GM18499 (cell line): ENCODE measurements around the gene PRICKLE3.
A peak's percentile ranks its signal among the peaks of the same experiment; 100 is the strongest.
"Not testable (repeated sequence)": the region's sequence is repeated elsewhere in the genome, so short reads cannot be mapped to it uniquely, and the experiment has no call there.

ENCODE experiments used
- ATAC-seq: cut with Tn5 transposase; IDR thresholded peaks from one replicate; pipeline ENCODE4 v1.9.1; 2021; ENCODE audit warnings: moderate number of reproducible peaks; ENCODE audit not compliant: insufficient read depth, unreplicated experiment

The PRICKLE3 gene

DNA sequence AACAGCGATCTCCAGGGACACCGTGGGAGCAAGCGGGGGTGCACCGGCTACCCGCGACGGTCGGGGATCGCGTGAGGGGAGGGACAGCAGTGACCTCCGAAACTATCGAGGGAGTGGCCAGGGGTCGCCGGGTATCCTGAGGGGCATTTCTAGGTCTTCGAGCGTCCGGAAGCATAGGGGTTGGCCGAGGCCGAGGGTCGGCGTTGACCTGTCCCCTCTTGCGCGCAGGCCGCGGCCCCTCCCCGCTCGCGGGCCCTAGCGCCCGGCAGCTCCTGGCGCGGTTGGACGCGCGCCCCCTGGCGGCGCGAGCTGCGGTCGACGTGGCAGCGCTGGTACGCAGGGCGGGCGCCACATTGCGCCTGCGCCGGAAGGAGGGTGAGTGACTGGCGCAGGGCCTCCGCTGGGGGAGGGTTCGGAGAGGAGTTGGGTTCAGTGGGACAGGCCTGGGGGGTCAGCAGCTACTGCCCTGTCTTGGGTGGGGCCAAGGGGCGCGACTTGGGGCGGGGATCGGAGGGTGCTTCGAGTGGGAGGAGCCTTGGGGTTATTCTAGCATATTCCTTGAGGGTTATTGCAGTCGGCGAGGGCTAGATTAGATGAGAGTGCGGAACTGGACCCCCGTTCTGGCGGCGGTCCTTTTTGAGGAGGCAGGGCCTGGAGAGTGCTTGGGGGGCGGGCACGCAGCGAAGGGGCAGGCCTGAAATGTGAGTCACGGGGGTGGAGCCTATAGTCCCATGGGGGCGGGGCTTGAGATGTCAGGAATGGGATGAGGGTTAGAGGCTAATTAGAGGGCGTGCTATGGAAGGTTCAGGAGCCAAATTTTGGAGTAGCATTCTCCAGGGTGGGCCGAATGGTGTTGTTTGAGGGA lies 22.4 kb downstream of the PRICKLE3 start:
- no peak for ATAC-seq

DNA sequence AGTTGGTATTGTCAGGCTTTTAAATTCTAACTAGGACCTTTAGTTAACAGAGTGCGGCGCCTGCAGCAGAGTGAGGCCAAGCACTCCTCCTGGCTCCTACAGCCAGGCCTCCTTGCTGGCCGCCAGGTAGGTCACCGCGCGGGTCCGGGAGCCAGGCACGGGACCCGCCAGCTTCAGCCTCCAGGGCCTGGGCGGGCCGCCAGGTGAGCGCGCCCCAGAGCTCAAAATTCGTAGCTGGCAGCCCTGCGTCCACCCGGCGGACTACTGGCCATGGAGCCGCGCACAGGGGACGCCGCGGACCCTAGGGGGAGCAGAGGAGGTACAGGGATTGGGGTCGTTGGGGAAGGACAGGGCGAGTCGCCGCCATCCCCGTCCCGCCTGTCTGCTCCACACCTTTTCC lies 23.6 kb downstream of the PRICKLE3 start, which contains the start of gene MAGIX:
Gene MAGIX, plus strand, starts transcription at position 139 of the 400 bp plus-strand sequence. Its CDS starts 132 bp downstream, at position 271.
- ATAC-seq: no peak

DNA sequence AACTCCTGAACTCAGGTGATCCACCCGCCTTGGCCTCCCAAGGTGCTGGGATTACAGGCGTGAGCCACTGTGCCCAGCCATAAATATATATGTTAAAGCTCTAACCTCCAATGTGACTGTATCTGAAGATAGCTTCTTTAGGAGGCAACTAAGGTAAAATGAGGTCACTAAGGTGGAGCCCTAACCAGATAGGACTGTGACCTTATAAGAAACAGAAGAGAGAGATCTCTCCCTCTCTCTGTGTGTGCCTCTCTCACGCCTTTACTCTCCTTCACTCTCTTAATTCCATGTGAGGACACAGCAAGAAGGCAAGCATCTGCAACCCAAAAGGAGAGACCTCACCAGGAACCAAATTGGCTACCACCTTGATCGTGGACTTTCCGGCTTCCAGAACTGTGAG lies 24.5 kb downstream of the PRICKLE3 start:
- ATAC-seq: no peak

DNA sequence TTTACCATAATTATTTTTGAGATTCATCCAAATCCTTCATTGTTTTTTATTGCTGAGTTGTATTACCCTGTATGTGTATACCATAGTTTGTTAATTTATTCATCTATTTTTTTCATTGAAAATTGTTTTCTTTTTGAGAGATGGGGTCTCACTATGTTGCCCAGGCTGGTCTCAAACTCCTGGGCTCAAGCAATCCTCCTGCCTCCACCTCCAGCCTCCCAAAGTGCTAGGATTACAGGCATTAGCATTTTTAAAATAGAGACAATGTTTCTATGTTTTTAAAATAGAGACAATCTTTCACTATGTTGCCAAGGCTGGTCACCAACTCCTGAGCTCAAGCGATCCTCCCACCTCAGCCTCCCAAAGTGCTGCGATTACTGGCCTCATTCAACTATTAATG lies 25.3 kb downstream of the PRICKLE3 start:
- no peak for ATAC-seq

DNA sequence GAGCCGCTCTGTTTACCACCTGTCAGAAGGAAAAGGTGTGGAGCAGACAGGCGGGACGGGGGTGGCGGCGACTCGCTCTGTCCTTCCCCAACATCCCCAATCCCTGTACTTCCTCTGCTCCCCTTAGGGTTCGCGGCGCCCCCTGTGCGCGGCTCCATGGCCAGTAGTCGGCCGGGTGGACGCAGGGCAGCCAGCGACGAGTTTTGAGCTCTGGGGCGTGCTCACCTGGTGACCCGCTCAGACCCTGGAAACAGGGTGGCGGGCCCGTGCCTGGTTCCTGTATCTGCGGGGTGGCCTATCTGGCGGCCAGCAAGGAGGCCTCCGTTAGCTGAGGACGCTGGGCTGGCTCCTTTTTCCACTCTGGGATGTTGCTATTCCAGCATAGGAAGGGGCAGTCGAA lies 29.0 kb downstream of the PRICKLE3 start:
- no peak for ATAC-seq

DNA sequence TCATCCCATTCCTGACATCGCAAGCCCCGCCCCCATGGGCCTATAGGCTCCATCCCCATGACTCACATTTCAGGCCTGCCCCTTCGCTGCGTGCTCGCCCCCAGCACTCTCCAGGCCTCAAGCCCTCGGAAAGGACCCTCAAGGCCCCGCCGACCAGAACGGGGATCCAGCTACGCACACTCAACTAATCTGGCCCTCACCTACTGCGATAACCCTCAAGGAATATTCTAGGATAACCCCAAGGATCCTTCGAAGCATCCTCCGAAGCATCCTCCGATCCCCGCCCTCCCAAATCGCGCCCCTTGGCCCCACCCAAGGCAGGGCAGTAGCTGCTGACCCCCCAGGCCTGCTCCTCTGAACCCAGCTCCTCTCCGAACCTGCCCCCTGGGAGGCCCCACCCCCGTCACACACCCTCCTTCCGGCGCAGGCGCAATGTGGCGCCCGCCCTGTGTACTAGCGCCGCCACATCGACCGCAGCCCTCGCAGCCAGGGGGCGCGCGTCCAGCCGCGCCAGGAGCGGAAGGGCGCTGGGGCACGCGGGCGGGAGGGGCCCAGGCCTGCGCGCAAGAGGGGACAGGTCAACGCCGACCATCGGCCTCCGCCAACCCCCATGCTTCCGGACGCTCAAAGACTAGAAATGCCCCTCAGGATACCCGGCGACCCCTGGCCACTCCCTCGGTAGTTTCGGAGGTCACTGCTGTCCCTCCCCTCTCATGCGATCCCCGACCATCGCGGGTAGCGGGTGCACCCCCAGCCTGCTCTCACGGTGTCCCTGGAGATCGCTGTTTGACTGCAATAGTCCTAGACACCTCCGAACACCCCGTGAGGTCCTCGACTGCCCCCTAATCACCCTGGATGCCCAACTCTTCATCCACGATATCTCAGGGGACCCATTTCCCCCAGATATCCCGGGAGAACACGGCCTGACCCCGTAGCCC lies 30.0 kb downstream of the PRICKLE3 start:
- ATAC-seq: peak; percentile 68

DNA sequence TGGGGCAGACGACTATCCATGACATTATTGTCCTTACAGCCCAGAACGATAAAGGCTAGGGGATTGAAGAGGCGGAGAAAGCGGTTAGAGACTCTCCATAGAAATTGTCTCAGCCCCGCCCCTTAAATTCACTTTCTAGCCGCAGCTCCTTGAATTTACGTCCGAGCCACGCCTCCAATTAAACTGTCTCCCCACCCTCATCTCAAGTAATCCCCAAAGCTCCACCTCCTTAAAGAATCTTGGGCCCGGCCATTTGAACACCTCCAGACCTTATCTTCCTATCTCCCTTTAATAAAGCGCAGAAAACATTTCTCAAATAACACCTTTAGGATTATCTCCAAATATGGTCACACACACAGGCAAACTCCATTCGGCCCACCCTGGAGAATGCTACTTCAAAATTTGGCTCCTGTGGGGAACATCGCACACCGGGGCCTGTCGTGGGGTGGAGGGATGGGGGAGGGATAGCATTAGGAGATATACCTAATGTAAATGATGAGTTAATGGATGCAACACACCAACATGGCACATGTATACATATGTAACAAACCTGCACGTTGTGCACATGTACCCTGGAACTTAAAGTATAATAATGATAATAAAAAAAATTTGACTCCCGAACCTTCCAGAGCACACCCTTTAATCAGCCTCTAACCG lies 30.8 kb downstream of the PRICKLE3 start:
- peak; percentile 7 for ATAC-seq

DNA sequence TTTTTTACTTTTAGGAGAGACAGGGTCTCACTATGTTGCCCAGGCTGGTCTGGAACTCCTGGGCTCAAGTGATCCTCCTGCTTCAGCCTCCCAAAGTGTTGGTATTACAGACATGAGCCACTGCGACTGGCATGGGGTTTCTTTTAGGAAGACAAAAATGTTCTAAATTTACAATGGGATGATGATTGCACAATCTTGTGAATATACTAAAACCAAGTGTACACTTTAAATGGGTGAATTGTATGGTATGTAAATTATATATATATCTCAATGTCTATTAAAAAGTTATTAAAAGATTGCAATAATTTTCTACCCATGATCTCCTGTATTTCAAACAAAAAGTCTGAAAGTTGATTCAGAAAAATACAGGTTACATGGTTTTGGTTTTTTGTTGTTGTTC lies 32.7 kb downstream of the PRICKLE3 start:
- no peak for ATAC-seq

DNA sequence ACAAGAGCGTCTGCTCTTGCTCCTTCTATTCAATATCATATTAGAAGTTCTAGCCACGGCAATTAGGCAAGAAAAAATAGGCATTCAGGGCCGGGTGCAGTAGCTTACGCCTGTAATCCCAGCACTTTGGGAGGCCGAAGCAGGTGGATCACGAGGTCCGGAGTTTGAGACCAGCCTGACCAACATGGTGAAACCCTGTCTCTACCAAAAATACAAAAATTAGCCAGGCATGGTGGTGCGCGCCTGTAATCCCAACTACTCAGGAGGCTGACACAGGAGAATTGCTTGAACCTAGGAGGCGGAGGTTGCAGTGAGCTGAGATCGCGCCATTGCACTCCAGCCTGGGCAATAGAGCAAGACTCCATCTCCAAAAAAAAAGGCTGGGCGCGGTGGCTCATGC lies 36.9 kb downstream of the PRICKLE3 start:
- not testable (repeated sequence) for ATAC-seq

DNA sequence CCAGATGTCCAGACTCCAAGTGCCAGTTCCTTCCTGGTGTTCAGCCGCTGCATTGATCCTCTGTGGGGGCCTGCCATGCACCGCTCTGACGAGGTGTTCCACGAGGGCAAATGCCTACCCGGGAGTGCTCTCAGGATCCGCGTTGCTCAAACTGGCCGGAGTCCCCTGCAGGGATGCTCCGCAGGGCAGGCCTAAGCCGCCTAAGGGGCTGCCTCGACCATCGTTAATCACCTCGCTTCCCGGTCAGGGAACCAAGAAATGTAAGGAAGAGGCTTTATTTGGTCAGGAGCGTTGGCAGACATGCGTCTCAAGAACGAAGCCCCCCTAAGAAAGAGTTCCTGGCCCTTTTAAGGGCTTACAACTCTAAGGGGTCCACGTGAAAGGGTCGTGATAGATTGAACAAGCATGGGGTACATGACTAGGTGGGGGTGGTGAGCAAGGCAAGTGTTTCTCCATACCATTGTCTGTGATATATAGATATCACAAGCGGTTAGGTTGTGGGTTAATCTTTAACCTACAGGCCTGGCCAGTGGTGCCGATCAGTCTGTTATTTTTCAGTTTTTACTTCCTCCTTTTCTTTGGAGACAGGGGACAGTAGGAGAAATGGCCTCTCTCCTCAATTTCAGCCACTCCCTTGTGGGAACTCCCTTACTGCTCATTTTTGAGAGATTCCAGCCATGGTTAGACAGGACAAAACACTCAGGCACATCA lies 37.6 kb downstream of the PRICKLE3 start:
- ATAC-seq: not testable (repeated sequence)

DNA sequence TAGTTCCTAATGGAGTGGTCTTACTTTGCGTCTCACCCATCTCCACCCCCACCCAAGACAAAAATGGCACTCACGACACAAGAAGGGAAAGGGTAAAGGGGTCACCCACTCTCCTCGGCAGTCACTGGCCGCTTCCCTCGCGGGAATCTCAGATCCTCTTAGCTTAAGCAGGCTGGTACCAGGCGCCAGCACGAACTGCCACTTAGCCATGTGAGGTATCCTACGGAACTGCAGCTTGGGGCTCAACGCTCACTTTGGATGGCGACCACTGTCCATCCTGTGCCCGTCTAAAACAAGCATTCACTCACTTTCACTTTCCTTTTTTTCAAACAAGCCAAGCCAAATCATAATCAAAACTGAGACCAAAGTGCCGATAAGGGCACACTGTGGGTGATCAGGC lies 38.2 kb downstream of the PRICKLE3 start:
- ATAC-seq: no peak

DNA sequence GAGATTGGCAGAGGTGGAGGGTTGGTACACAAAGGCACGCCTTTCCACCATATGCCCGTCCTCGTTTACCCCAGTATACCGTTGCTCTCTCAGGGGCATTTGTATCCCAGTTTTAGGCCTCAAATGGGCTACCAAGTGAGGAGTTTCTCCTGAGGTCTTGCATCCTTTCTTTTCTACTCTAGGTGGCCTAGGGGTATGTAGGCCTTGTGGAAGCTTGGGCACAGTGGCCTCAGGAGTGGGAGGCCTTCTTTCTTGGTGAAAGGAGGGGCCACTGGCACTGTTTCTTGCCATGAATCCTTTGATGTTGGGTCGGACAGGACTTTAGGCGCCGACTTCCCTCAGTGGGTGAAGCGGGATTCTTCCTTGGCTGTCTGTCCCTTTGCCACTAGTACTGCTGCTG lies 38.9 kb downstream of the PRICKLE3 start:
- ATAC-seq: no peak

DNA sequence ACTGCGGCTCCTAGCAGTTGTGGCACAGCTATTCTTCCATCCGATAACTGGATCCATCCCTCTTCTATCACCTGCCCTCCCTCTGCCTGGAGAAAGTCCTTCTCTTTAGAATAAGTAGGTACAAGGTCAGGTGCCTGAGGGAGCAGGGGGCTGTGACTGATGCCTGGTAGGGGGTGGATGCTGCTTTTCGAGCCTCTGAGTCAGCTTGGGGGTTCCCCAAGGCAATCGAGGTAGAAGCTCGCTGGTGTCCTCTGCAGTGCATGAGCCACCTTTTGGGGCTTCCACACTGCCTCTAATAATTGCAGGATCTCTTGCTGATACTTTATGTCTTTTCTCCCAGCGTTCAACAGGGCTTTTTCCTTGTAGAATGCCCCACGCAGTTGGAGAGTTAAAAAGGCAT lies 43.0 kb downstream of the PRICKLE3 start:
- ATAC-seq: not testable (repeated sequence)

DNA sequence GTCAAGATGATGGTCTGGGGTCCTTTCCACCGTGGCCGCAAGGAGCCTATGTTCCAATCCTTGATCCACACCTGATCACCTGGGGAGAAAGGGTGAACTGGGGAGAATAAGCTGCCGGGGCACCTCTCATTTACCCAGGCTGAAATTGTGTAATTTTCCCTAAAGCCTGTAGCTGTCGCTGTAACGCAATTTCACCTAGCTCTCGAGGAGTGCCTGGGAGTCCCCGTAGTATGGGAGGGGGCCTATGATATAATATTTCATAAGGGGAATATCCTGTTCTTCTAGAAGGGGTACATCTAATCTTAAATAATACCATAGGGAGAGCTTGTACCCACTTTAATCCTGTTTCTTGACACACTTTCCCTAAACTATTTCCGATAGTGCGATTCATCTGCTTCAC lies 43.9 kb downstream of the PRICKLE3 start:
- not testable (repeated sequence) for ATAC-seq

DNA sequence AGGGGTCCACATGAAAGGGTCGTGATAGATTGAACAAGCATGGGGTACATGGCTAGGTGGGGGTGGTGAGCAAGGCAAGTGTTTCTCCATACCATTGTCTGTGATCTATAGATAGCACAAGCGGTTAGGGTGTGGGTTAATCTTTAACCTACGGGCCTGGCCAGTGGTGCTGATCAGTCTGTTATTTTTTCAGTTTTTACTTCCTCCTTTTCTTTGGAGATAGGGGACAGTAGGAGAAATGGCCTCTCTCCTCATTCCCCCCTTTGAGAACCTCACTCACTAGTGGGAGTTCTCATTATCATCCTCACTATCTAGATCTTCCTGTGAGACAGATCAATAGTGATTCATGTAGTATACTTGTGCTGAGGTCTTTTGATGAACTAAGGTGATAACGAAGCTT lies 46.5 kb downstream of the PRICKLE3 start:
- no peak for ATAC-seq

DNA sequence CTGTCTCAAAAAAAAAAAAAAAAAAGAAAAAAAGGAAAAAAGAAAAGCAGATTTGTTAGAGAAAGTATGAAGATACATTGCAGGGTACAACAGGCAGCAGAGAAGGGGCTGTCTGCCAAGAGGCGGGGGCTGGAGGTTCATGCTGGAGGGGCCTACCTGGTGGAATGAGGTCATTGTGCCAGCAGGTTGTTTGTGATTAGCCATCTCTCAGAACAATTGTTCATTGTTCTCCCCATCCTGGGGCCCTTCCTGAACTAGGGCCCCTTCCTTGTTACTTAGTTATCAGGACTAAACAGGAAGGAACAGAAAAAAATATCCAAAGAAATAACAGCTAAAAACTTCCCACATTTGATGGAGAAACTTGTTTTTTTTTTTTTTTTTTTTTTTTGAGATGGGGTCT lies 48.7 kb downstream of the PRICKLE3 start:
- ATAC-seq: no peak

DNA sequence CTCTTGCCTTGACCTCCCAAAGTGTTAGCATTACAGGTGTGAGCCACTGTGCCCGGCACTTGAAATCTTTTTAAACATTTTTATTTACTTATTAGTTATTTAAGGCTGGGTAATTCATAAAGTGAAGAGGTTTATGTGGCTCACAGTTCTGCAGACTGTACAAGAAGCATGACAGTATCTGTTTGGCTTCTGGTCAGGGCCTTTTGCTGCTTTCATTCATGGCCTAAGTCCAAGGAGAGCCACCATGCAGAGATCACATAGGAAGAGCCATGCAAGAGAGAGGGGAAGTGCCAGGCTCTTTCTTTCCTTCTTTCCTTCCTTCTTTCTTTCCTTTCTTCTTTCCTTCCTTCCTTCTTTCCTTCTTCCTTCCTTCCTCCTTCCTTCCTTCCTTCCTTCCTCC lies 52.4 kb downstream of the PRICKLE3 start:
- no peak for ATAC-seq

DNA sequence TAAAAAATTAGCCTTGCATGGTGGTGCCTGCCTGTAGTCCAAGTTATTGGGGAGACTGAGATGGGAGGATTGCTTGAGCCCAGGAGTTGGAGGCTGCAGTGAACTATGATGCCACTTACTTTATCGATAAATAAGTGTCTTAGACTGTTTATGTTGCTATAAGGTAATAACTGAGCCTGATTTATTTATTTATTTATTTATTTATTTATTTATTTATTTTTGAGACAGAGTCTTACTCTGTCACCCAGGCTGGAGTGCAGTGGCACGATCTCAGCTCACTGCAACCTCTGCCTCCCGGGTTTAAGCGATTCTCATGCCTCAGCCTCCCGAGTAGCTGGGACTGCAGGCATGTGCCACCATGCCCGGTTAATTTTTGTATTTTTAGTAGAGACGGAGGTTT lies 53.9 kb downstream of the PRICKLE3 start:
- not testable (repeated sequence) for ATAC-seq

DNA sequence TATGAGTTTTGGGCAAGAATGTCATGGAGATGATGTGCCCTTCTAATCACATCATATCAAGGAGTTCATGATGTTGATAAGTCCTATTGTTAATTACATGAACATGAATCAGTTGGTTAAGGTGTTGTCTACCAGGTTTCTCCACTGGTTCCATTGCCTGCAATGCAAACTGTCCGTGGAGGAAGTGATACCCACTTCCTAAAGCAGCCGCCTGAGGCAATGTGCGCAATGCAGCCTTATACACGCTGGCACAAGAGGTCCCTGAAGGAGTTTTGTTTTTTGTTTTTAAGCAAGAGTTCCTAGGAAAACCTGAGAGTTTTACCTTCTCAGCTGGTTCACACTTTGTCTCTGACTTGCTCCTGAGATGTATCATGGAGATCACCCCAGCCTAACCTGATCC lies 56.7 kb downstream of the PRICKLE3 start:
- no peak for ATAC-seq

DNA sequence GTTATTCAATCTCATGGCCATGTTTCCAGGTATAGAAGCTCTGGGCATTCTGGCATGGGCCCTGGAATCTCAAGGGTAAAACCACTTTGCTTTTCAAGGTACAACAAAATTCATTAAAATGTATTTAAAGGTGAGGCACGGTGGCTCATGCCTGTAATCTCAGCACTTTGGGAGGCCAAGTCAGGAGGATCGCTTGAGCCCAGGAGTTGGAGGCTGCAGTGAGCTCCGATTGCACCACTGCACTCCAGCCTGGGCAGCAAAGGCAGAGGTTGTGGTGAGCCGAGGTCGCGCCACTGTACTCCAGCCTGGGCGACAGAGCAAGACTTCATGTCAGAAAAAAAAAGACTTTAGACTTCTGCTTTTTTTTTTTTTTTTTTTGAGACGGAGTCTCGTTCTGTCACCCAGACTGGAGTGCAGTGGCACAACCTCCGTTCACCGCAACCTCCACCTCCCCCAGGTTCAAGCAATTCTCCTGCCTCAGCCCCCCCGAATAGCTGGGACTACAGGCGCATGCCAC lies 58.4 kb downstream of the PRICKLE3 start:
- not testable (repeated sequence) for ATAC-seq
